Measurements from ENCODE around the gene SNN. TPM values are rescaled to one million over a fixed set of nuclear protein-coding genes. Genes with fewer than 3 reads are reported as not detected.

The SNN gene
- total RNA-seq, 2 donors from 2014 or later, result 7.5 to 10.9 TPM

GRCh38 chr16:11683145-11683544, 14.9 kb downstream of the SNN start:
- no peaks in the 10 kb centered on the region for H3K27me3 ChIP-seq
- intact Hi-C loops (cut with DNase I), result no loop called here
- H3K9me3 ChIP-seq, result no peaks in the 10 kb centered on the region
- ATAC-seq (no peak), DNase-seq (no peak)
- H3K4me1 ChIP-seq, result peaks cover 32% of the 10 kb centered on the region
- 77 to 82% methylated on average over 11 of the region's 11 CpGs for WGBS, 2 donors
- peaks cover 17 to 32% of the 10 kb centered on the region in 2 donors for H3K36me3 ChIP-seq (replicated peaks in 1 of 2; ENCODE audit: insufficient read depth in 1 of 2, low read depth in 2 of 2)
- TF ChIP-seq POLR2A (IDR thresholded peaks at IDR 0.05), result no peak
- no peak for TF ChIP-seq CTCF (IDR thresholded peaks at IDR 0.05)
- peak overlapping the region in 1 of 4 donors; percentile 9 for H3K27ac ChIP-seq
- no peak overlapping the region for H3K4me3 ChIP-seq

GRCh38 chr16:11684231-11685025, 16.2 kb downstream of the SNN start:
- no peak overlapping the region for H3K27ac ChIP-seq
- no peaks in the 10 kb centered on the region for H3K27me3 ChIP-seq
- 89 to 94% methylated on average over 12 of the region's 12 CpGs for WGBS, 2 donors
- intact Hi-C loops (cut with DNase I), result no loop called here
- H3K4me3 ChIP-seq, result no peak overlapping the region
- peaks cover 42% of the 10 kb centered on the region for H3K4me1 ChIP-seq
- no peak for TF ChIP-seq CTCF (IDR thresholded peaks at IDR 0.05)
- no peak for TF ChIP-seq POLR2A (IDR thresholded peaks at IDR 0.05)
- DNase-seq (no peak), ATAC-seq (no peak)
- H3K9me3 ChIP-seq, result no peaks in the 10 kb centered on the region
- peaks cover 17 to 25% of the 10 kb centered on the region in 2 donors for H3K36me3 ChIP-seq (replicated peaks in 1 of 2; ENCODE audit: insufficient read depth in 1 of 2, low read depth in 2 of 2)

- intact Hi-C loops (cut with DNase I), result no loop called here
- no peak for ATAC-seq
- TF ChIP-seq POLR2A (IDR thresholded peaks at IDR 0.05), result no peak
- TF ChIP-seq CTCF (IDR thresholded peaks at IDR 0.05), result no peak
- Histone ChIP-seq H3K4me3 (no peak overlapping the region), H3K27ac (no peak overlapping the region), H3K4me1 (peaks cover 48% of the 10 kb centered on the region), H3K9me3 (no peaks in the 10 kb centered on the region), H3K36me3 (replicated peaks in 1 of 2; ENCODE audit: insufficient read depth in 1 of 2, low read depth in 2 of 2) (peaks cover 20 to 24% of the 10 kb centered on the region in 2 donors), H3K27me3 (no peaks in the 10 kb centered on the region)
- WGBS, 2 donors, result 89 to 90% methylated on average over 9 of the region's 9 CpGs
- DNase-seq, result no peak
Measured at GRCh38 chr16:11685844-11686618, 17.8 kb downstream of the SNN start.

DNA sequence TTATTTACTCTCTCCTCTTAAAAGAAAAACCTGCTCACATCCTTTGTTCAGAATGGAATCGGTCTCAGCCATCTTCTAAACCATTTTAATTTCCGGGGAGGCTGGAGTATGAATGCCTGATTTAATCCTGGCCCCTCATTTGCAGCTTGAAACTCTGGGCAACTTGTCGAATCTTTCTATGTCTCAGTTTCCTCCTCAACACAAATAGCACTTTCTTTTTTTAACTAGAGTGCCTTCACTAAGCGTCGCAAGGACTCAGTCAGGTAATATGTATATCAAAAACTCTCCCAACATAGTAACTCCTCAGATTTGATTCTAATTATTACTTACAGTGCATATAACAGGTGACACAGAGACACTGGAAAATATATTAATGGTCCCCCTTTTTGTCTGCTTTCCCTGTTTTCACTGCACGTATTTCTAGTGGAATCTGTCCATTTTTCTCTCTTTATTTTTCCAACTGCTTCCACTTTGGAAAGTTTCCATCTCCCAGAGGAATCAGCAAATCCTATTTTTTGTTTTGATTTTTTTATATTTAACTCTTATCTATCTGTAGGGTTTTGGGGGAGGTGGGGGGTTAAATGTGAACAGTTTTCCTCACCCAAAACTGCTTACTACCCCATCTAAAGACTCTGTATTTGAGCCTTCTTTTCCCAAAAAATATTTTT, 18.6 kb downstream of the SNN start:
- no peaks in the 10 kb centered on the region for H3K27me3 ChIP-seq
- H3K36me3 ChIP-seq (replicated peaks in 1 of 2; ENCODE audit: insufficient read depth in 1 of 2, low read depth in 2 of 2), result peaks cover 25 to 31% of the 10 kb centered on the region in 2 donors
- H3K4me3 ChIP-seq, result no peak overlapping the region
- peaks cover 40% of the 10 kb centered on the region for H3K4me1 ChIP-seq
- 73 to 81% methylated on average over 6 of the region's 6 CpGs for WGBS, 2 donors
- TF ChIP-seq CTCF (IDR thresholded peaks at IDR 0.05) (no peak), POLR2A (IDR thresholded peaks at IDR 0.05) (no peak)
- no peak for DNase-seq
- H3K9me3 ChIP-seq, result no peaks in the 10 kb centered on the region
- intact Hi-C loops (cut with DNase I), result no loop called here
- no peak overlapping the region for H3K27ac ChIP-seq
- ATAC-seq, result no peak
